ENCODE data around the gene ERFE. TPM values are rescaled to one million over a fixed set of nuclear protein-coding genes. Genes with fewer than 3 reads are reported as not detected.

The ERFE gene
- total RNA-seq, 1 experiment from 2014 or later = 4.5 TPM

DNA sequence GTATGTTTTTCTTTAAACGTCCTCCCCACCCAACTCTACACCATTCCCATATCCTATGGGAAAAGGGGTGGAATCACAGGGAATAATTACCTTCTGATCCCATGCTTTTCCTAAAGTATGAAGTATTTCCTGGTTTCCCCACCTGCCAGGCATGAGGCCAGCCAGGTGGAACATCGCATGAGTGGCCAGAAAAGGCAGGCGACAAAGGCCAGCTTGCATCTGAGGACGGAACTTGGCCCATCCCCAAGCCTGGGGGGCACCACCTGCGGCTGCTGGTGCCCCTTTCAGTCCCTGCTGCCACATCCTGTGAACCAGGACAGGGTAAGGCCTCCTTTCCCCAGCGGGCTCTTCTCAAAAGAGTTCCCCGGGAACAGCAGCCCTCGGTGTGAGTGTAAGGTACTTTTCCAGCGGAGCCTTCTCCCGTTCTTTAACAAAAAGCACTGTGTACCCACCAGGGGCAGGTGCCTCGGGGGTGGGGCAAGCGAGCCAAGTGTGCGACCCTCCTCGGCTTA lies 1.2 kb upstream of the ERFE start:
- peaks cover 8% of the 10 kb centered on the region for H3K9me3 Mint-ChIP-seq
- POLR2A ChIA-PET = no interaction called here
- CTCF ChIA-PET = no interaction called here
- H3K4me3 Mint-ChIP-seq = peak overlapping the region; percentile 73
- no peak overlapping the region for H3K27ac Mint-ChIP-seq
- H3K36me3 Mint-ChIP-seq = no peaks in the 10 kb centered on the region
- TF ChIP-seq ETV6 (CRISPR knock-in tag; IDR thresholded peaks at IDR 0.05) (no peak), USF2 (CRISPR knock-in tag; IDR thresholded peaks at IDR 0.05) (no peak), NR2C2 (CRISPR knock-in tag; IDR thresholded peaks at IDR 0.05) (no peak), NR3C1 (CRISPR knock-in tag; conservative IDR thresholded peaks at IDR 0.05; ENCODE audit: low read depth) (no peak), ESRRA (CRISPR knock-in tag; IDR thresholded peaks at IDR 0.05; ENCODE audit: borderline replicate concordance) (no peak), MYBL2 (CRISPR knock-in tag; IDR thresholded peaks at IDR 0.05) (no peak), EMX1 (CRISPR knock-in tag; IDR thresholded peaks at IDR 0.05) (no peak)
- H3K27me3 Mint-ChIP-seq (ENCODE audit: low read depth) = peaks cover 33% of the 10 kb centered on the region
- DNase-seq (ENCODE audit: low spot score) = no peak
- peaks cover 11% of the 10 kb centered on the region for H3K4me1 Mint-ChIP-seq
- no peak; the same call in 1 of the 2 replicates for ATAC-seq

DNA sequence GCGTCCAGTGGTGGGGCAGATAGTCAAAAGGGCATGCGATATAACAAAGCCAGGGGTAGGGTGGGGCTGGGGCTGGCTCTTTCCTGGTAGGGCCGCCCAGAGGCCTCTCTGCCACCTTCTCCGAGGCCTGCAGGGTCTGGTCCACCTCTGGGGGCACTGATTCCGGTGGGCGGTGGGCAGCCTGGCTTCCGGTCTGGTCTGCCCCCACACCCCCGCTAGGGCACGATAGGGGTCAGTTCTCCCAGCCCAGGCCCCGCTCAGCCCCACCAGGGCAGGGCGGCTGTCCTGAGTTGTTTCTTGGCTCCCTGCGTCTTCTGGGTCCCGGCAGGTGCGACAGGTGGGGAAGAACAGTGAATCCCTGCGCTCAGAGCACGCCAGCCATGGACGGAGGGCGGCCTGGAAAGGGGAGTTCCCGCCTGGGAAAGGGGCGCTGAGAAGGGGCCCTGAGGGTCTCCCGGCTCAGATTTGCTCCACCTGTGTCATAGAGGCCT lies 707 bp upstream of the ERFE start:
- Mint-ChIP-seq H3K27me3 (ENCODE audit: low read depth) (peaks cover 38% of the 10 kb centered on the region), H3K9me3 (peaks cover 8% of the 10 kb centered on the region), H3K36me3 (no peaks in the 10 kb centered on the region), H3K4me1 (peaks cover 11% of the 10 kb centered on the region), H3K27ac (no peak overlapping the region), H3K4me3 (peak overlapping the region; percentile 73)
- ATAC-seq = peak; percentile 19
- ChIA-PET POLR2A (no interaction called here), CTCF (no interaction called here)
- no peak for TF ChIP-seq FOXK1 (CRISPR knock-in tag; IDR thresholded peaks at IDR 0.05)
- TF ChIP-seq TEAD1 (CRISPR knock-in tag; IDR thresholded peaks at IDR 0.05) = no peak
- no peak for TF ChIP-seq ZNF219 (CRISPR knock-in tag; IDR thresholded peaks at IDR 0.05; ENCODE audit: borderline replicate concordance)
- no peak for TF ChIP-seq GTF2I (CRISPR knock-in tag; conservative IDR thresholded peaks at IDR 0.05)
- TF ChIP-seq, protein P1, sequence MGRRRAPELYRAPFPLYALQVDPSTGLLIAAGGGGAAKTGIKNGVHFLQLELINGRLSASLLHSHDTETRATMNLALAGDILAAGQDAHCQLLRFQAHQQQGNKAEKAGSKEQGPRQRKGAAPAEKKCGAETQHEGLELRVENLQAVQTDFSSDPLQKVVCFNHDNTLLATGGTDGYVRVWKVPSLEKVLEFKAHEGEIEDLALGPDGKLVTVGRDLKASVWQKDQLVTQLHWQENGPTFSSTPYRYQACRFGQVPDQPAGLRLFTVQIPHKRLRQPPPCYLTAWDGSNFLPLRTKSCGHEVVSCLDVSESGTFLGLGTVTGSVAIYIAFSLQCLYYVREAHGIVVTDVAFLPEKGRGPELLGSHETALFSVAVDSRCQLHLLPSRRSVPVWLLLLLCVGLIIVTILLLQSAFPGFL (CRISPR knock-in tag; IDR thresholded peaks at IDR 0.05; ENCODE audit: borderline replicate concordance) = no peak
- no peak for TF ChIP-seq CDX4 (CRISPR knock-in tag; IDR thresholded peaks at IDR 0.05; ENCODE audit: borderline replicate concordance)
- TF ChIP-seq TP53 (CRISPR knock-in tag; IDR thresholded peaks at IDR 0.05) = no peak
- no peak for TF ChIP-seq ERG (CRISPR knock-in tag; IDR thresholded peaks at IDR 0.05)
- no peak for TF ChIP-seq ATF6 (CRISPR knock-in tag; IDR thresholded peaks at IDR 0.05)
- TF ChIP-seq ZNF263 (CRISPR knock-in tag; IDR thresholded peaks at IDR 0.05; ENCODE audit: low read depth) = no peak
- no peak for TF ChIP-seq E2F5 (CRISPR knock-in tag; IDR thresholded peaks at IDR 0.05)
- no peak for TF ChIP-seq GRHL2 (CRISPR knock-in tag; IDR thresholded peaks at IDR 0.05; ENCODE audit: insufficient replicate concordance, severe bottlenecking)
- no peak for TF ChIP-seq PRRX2 (CRISPR knock-in tag; IDR thresholded peaks at IDR 0.05)
- DNase-seq (ENCODE audit: low spot score) = peak; percentile 52

Measured in WTC11 (cell line).